ENCODE results near the gene TPP2. TPM values are rescaled to one million over a fixed set of nuclear protein-coding genes. Genes with fewer than 3 reads are reported as not detected.

Gene TPP2
- total RNA-seq, 1 experiment from 2014 or later, result 58.9 TPM

- Mint-ChIP-seq H3K27ac (ENCODE audit: unreplicated experiment) (no peak overlapping the region), H3K4me3 (ENCODE audit: unreplicated experiment) (no peak overlapping the region), H3K36me3 (ENCODE audit: insufficient read depth, unreplicated experiment) (no peaks in the 10 kb centered on the region), H3K9me3 (ENCODE audit: unreplicated experiment) (peaks cover 3% of the 10 kb centered on the region), H3K27me3 (ENCODE audit: insufficient read depth, unreplicated experiment) (no peaks in the 10 kb centered on the region), H3K4me1 (ENCODE audit: low read depth, unreplicated experiment) (peaks cover 14% of the 10 kb centered on the region)
- intact Hi-C loops (cut with micrococcal nuclease; ENCODE audit: unreplicated experiment), result no loop called here
- no peak for TF ChIP-seq CTCF (IDR thresholded peaks at IDR 0.05; ENCODE audit: insufficient read depth in 1 of 2, low read depth in 1 of 2, low read length in 1 of 2, severe bottlenecking in 1 of 2, unreplicated experiment in 1 of 2)
- ChIA-PET CTCF (interaction anchor here (0.5 kb wide), 1 partner anchor 751 kb away, joined by 3 read pairs; no protein-coding TSS in a partner anchor), POLR2A (no interaction called here)
- Histone ChIP-seq H3K9me3 (no peaks in the 10 kb centered on the region), H3K4me3 (ENCODE audit: low read depth, low read length) (no peak overlapping the region), H3K4me1 (peaks cover 7% of the 10 kb centered on the region; the same call in 1 of the 2 replicates), H3K36me3 (ENCODE audit: control insufficient read depth, insufficient read depth, low read length) (no peaks in the 10 kb centered on the region), H3K27me3 (replicated peaks; ENCODE audit: control insufficient read depth, insufficient read depth, low read length) (no peaks in the 10 kb centered on the region)
- no TSS peak for BruUV-seq (replicated peaks)
- no peak for DNase-seq
Measured at GRCh38 chr13:102710261-102710679, 113.5 kb downstream of the TPP2 start.

DNA sequence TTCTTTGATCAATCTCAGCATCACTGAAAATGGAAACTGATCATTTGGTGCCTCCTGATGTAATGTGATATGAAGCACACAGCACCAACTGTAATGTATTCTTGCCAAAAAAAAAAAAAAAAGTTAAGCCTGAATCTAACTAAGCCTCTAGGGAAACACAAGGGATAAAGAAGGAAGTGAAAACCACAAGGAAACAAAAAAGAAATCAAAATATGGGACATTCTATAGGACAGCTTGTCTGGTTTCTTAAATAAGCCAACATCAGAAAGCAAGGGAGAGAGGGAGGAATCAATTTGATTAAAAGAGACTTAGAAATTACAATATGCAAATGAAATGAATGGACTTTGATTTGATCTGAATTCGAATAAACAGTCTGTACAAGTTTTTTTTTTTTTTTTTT, 118.7 kb downstream of the TPP2 start:
- H3K36me3 Mint-ChIP-seq (ENCODE audit: insufficient read depth, unreplicated experiment), result no peaks in the 10 kb centered on the region
- intact Hi-C loops (cut with micrococcal nuclease; ENCODE audit: unreplicated experiment), result no loop called here
- no peaks in the 10 kb centered on the region for H3K4me1 Mint-ChIP-seq (ENCODE audit: low read depth, unreplicated experiment)
- H3K4me3 ChIP-seq (ENCODE audit: low read depth, low read length), result no peak overlapping the region
- H3K27me3 ChIP-seq (replicated peaks; ENCODE audit: control insufficient read depth, insufficient read depth, low read length), result no peaks in the 10 kb centered on the region
- 0 out of 2 replicates have a peak, but pooled peaks cover 4% of the 10 kb centered on the region for H3K9me3 ChIP-seq
- H3K36me3 ChIP-seq (ENCODE audit: control insufficient read depth, insufficient read depth, low read length), result no peaks in the 10 kb centered on the region
- H3K27me3 Mint-ChIP-seq (ENCODE audit: insufficient read depth, unreplicated experiment), result no peaks in the 10 kb centered on the region
- POLR2A ChIA-PET, result no interaction called here
- peaks cover 18% of the 10 kb centered on the region for H3K9me3 Mint-ChIP-seq (ENCODE audit: unreplicated experiment)
- H3K4me1 ChIP-seq, result no peaks in the 10 kb centered on the region
- CTCF ChIA-PET, result interaction anchor here (1.8 kb wide), 1 partner anchor 9 kb away, joined by 6 read pairs; no protein-coding TSS in a partner anchor
- H3K4me3 Mint-ChIP-seq (ENCODE audit: unreplicated experiment), result no peak overlapping the region
- DNase-seq, result no peak
- BruUV-seq (replicated peaks), result no TSS peak
- TF ChIP-seq CTCF (IDR thresholded peaks at IDR 0.05; ENCODE audit: insufficient read depth in 1 of 2, low read depth in 1 of 2, low read length in 1 of 2, severe bottlenecking in 1 of 2, unreplicated experiment in 1 of 2), result no peak
- no peak overlapping the region for H3K27ac Mint-ChIP-seq (ENCODE audit: unreplicated experiment)

DNA sequence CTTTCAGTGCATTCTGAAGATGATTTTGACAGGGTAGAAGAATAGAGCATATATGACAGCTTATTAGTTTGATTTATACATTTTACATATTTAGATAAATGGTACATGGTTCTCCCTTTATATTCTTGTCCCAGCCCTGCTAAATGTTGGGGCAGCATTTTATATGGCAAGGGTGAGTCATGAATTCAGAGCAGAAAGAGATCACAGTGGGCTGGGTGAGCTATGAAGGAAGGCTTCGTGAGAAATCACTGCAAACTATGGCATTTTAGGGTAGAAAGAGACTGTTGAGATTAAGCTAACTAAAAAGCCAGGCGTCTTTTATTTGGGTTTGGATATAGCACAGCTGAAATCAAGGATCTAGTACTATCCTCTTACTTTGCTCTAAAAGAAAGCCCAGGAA, 122.0 kb downstream of the TPP2 start:
- no TSS peak for BruUV-seq (replicated peaks)
- Histone ChIP-seq H3K9me3 (0 out of 2 replicates have a peak, but pooled peaks cover 4% of the 10 kb centered on the region), H3K36me3 (ENCODE audit: control insufficient read depth, insufficient read depth, low read length) (no peaks in the 10 kb centered on the region), H3K4me1 (no peaks in the 10 kb centered on the region), H3K27me3 (replicated peaks; ENCODE audit: control insufficient read depth, insufficient read depth, low read length) (no peaks in the 10 kb centered on the region), H3K4me3 (ENCODE audit: low read depth, low read length) (no peak overlapping the region)
- no peaks in the 10 kb centered on the region for H3K4me1 Mint-ChIP-seq (ENCODE audit: low read depth, unreplicated experiment)
- ChIA-PET POLR2A (no interaction called here), CTCF (no interaction called here)
- no peaks in the 10 kb centered on the region for H3K36me3 Mint-ChIP-seq (ENCODE audit: insufficient read depth, unreplicated experiment)
- intact Hi-C loops (cut with micrococcal nuclease; ENCODE audit: unreplicated experiment), result no loop called here
- no peak for TF ChIP-seq CTCF (IDR thresholded peaks at IDR 0.05; ENCODE audit: insufficient read depth in 1 of 2, low read depth in 1 of 2, low read length in 1 of 2, severe bottlenecking in 1 of 2, unreplicated experiment in 1 of 2)
- peaks cover 18% of the 10 kb centered on the region for H3K9me3 Mint-ChIP-seq (ENCODE audit: unreplicated experiment)
- no peak for DNase-seq
- no peak overlapping the region for H3K4me3 Mint-ChIP-seq (ENCODE audit: unreplicated experiment)
- no peaks in the 10 kb centered on the region for H3K27me3 Mint-ChIP-seq (ENCODE audit: insufficient read depth, unreplicated experiment)
- peak overlapping the region; percentile 37 for H3K27ac Mint-ChIP-seq (ENCODE audit: unreplicated experiment)
